ENCODE measurements around the gene R3HDM4. TPM values are rescaled to one million over a fixed set of nuclear protein-coding genes. Genes with fewer than 3 reads are reported as not detected.
"Not testable (repeated sequence)": the region's sequence is repeated elsewhere in the genome, so short reads cannot be mapped to it uniquely, and the experiment has no call there.

The R3HDM4 gene
- polyA plus RNA-seq, 2 of the 4 experiments (the other 2 are of a cell fraction) = 22.7 to 24.8 TPM

GRCh38 chr19:855566-856120 is 57.4 kb downstream of the R3HDM4 start:
- POLR2A ChIA-PET = no interaction called here
- no peak for FAIRE-seq
- WGBS (ENCODE audit: missing lambda C conversion rate) = 73% methylated on average over 13 of the region's 40 CpGs
- DNase-seq (ENCODE audit: low read depth in 1 of 2, low spot score in 1 of 2) = no peak
- H3K4me1 ChIP-seq = peaks cover 22% of the 10 kb centered on the region
- no peak for ATAC-seq
- CTCF ChIA-PET = interaction anchor here (0.9 to 2.8 kb wide), 13 partner anchors 9 to 214 kb away, joined by 3 to 13 read pairs (median 3); no protein-coding TSS in a partner anchor
- H3K27ac ChIP-seq = no peak overlapping the region; a peak in 1 of 6 replicates
- no peak overlapping the region for H3K4me2 ChIP-seq
- no peak for TF ChIP-seq MAX (IDR thresholded peaks at IDR 0.05)
- no peak for TF ChIP-seq JUNB (IDR thresholded peaks at IDR 0.05)
- no peak overlapping the region for H3K4me3 ChIP-seq
- H3K9me3 ChIP-seq = no peaks in the 10 kb centered on the region

GRCh38 chr19:855142-855541 is 57.9 kb downstream of the R3HDM4 start:
- CTCF ChIA-PET = interaction anchor here (0.9 to 1.6 kb wide), 3 partner anchors 9 to 127 kb away, joined by 3 to 4 read pairs (median 3); no protein-coding TSS in a partner anchor
- WGBS (ENCODE audit: missing lambda C conversion rate) = 76% methylated on average over 6 of the region's 12 CpGs

GRCh38 chr19:854549-854948 is 58.5 kb downstream of the R3HDM4 start:
- 66% methylated on average over 6 of the region's 6 CpGs for WGBS (ENCODE audit: missing lambda C conversion rate)
- H3K4me1 ChIP-seq = peaks cover 21% of the 10 kb centered on the region
- no peak overlapping the region for H3K4me3 ChIP-seq
- no peak overlapping the region for H3K4me2 ChIP-seq
- CTCF ChIA-PET = interaction anchor here (0.9 to 1.6 kb wide), 2 partner anchors 84 to 127 kb away, joined by 3 read pairs; no protein-coding TSS in a partner anchor
- no peak for TF ChIP-seq CHD2 (IDR thresholded peaks at IDR 0.05; ENCODE audit: low read length, partially characterized antibody)
- TF ChIP-seq BHLHE40 (IDR thresholded peaks at IDR 0.05; ENCODE audit: low read depth, low read length) = no peak
- TF ChIP-seq KDM5A (IDR thresholded peaks at IDR 0.05) = no peak
- TF ChIP-seq CTCF (IDR thresholded peaks at IDR 0.05) = no peak
- TF ChIP-seq, protein P1, sequence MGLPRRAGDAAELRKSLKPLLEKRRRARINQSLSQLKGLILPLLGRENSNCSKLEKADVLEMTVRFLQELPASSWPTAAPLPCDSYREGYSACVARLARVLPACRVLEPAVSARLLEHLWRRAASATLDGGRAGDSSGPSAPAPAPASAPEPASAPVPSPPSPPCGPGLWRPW (IDR thresholded peaks at IDR 0.05) = no peak
- TF ChIP-seq EHMT2 (IDR thresholded peaks at IDR 0.05; ENCODE audit: low read depth) = no peak
- no peak for TF ChIP-seq TFCP2L1 (CRISPR knock-in tag; IDR thresholded peaks at IDR 0.05)
- TF ChIP-seq MAZ (IDR thresholded peaks at IDR 0.05; ENCODE audit: borderline replicate concordance, low read depth, low read length) = no peak
- TF ChIP-seq HOXB13 (CRISPR knock-in tag; IDR thresholded peaks at IDR 0.05; ENCODE audit: low read depth) = no peak
- TF ChIP-seq ESRRA (IDR thresholded peaks at IDR 0.05; ENCODE audit: borderline replicate concordance, low read length) = no peak
- no peak for TF ChIP-seq GATA3 (IDR thresholded peaks at IDR 0.05; ENCODE audit: borderline replicate concordance)
- TF ChIP-seq KDM1A (IDR thresholded peaks at IDR 0.05; ENCODE audit: low read depth) = no peak
- no peak for TF ChIP-seq EHF (CRISPR knock-in tag; IDR thresholded peaks at IDR 0.05)
- TF ChIP-seq CHD4 (IDR thresholded peaks at IDR 0.05; ENCODE audit: borderline replicate concordance) = no peak
- TF ChIP-seq ZSCAN20 (CRISPR knock-in tag; IDR thresholded peaks at IDR 0.05) = no peak
- TF ChIP-seq FOSL2 (IDR thresholded peaks at IDR 0.05) = no peak
- no peak for TF ChIP-seq FOSL2 (CRISPR knock-in tag; IDR thresholded peaks at IDR 0.05)
- no peak overlapping the region for H3K27ac ChIP-seq
- POLR2A ChIA-PET = interaction anchor here (0.6 kb wide), 1 partner anchor 227 kb away, joined by 4 read pairs; no protein-coding TSS in a partner anchor
- DNase-seq (ENCODE audit: low read depth in 1 of 2, low spot score in 1 of 2) (no peak), FAIRE-seq (no peak), ATAC-seq (no peak)
- no peaks in the 10 kb centered on the region for H3K9me3 ChIP-seq

More at GRCh38 chr19:855142-855541, 57.9 kb downstream of the R3HDM4 start:
- TF ChIP-seq ELK1 (IDR thresholded peaks at IDR 0.05; ENCODE audit: low read depth, low read length) = no peak
- Histone ChIP-seq H3K9me3 (no peaks in the 10 kb centered on the region), H3K27ac (no peak overlapping the region), H3K4me1 (peaks cover 26% of the 10 kb centered on the region), H3K4me3 (no peak overlapping the region), H3K4me2 (no peak overlapping the region)
- FAIRE-seq (no peak), ATAC-seq (no peak), DNase-seq (ENCODE audit: low read depth in 1 of 2, low spot score in 1 of 2) (no peak)
- POLR2A ChIA-PET = no interaction called here

DNA sequence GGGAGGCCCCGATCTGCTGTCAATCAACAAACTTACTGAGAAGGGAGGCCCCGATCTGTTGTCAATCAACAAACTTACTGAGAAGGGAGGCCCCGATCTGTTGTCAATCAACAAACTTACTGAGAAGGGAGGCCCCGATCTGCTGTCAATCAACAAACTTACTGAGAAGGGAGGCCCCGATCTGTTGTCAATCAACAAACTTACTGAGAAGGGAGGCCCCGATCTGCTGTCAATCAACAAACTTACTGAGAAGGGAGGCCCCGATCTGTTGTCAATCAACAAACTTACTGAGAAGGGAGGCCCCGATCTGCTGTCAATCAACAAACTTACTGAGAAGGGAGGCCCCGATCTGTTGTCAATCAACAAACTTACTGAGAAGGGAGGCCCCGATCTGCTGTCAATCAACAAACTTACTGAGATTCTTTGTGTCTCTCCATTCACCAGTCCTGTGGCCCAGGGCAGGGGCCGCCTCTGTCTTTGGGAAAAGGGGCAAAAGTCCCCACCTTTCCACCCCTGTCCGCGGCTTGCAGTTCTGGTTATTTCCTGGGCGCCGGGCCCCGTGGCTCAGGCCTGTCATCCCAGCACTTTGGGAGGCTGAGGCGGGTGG is 59.3 kb downstream of the R3HDM4 start:
- H3K4me2 ChIP-seq; H3K27ac ChIP-seq; ATAC-seq; DNase-seq (ENCODE audit: low read depth in 1 of 2, low spot score in 1 of 2); CTCF ChIA-PET; POLR2A ChIA-PET; H3K9me3 ChIP-seq; FAIRE-seq; H3K4me3 ChIP-seq: not testable (repeated sequence)
- H3K4me1 ChIP-seq = peaks cover 13% of the 10 kb centered on the region
- 87% methylated on average over 9 of the region's 17 CpGs for WGBS (ENCODE audit: missing lambda C conversion rate)

Data from A549 (cell line).